SK-N-SH treated with all-trans-retinoic acid at 6 μM for 48 hours (cell line): ENCODE results near the gene H2BK1.

Experiments used
- GLIS3 ChIP-seq: fragments of 250-450 bp; sonication (Bioruptor Pico); IDR thresholded peaks from 2 replicates; pipeline ENCODE4 v1.5.0; 2020; ENCODE audit warnings: mild to moderate bottlenecking, moderate library complexity
- RARB ChIP-seq: fragments of 250-450 bp; sonication (Bioruptor Pico); IDR thresholded peaks from 2 replicates; pipeline ENCODE4 v1.8.0; 2021; ENCODE audit warnings: mild to moderate bottlenecking, moderate library complexity
- TCF4 ChIP-seq: fragments of 250-450 bp; sonication (Bioruptor Pico); IDR thresholded peaks from 2 replicates; pipeline ENCODE4 v1.8.0; 2021; ENCODE audit warnings: mild to moderate bottlenecking, moderate library complexity, borderline replicate concordance
- TOX ChIP-seq: fragments of 250-450 bp; sonication (Bioruptor Pico); IDR thresholded peaks from 2 replicates; pipeline ENCODE4 v1.8.0; 2021; ENCODE audit warnings: mild to moderate bottlenecking, moderate library complexity, borderline replicate concordance
- ZC3H10 ChIP-seq: fragments of 250-450 bp; sonication (Bioruptor Pico); IDR thresholded peaks from 2 replicates; pipeline ENCODE4 v1.5.1; 2021; ENCODE audit warnings: mild to moderate bottlenecking, moderate library complexity
- ZFP30 ChIP-seq: fragments of 450-650 bp; formaldehyde crosslinking; IDR thresholded peaks from 2 replicates; pipeline ENCODE4 v1.5.0; 2022; ENCODE audit warnings: mild to moderate bottlenecking, moderate library complexity

DNA sequence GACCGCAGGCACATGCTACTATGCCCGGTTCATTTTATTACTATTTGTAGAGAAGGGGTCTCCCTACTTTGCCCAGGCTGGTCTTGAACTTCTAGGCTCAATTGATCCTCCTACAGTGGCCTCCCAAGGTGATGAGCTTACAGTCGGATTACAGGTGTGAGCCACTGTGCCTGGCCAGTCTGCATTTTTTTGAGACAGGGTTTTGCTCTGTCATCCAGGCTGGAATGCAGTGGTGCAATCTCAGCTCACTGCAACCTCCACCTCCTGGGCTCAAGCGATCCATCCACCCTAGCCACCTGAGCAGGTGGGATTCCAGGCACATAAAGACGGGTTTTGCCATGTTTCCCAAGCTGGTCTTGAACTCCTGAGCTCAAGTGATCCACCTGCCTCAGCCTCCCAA is 2.3 kb upstream of the H2BK1 start:
- no peak for TF ChIP-seq GLIS3 (CRISPR knock-in tag)
- TF ChIP-seq ZFP30 (CRISPR knock-in tag), result no peak
- no peak for TF ChIP-seq TCF4 (CRISPR knock-in tag)
- no peak for TF ChIP-seq TOX (CRISPR knock-in tag)
- TF ChIP-seq ZC3H10 (CRISPR knock-in tag), result no peak
- TF ChIP-seq RARB, result no peak
